Measurements from ENCODE around the gene LIMS1.

LIMS1 gene

DNA sequence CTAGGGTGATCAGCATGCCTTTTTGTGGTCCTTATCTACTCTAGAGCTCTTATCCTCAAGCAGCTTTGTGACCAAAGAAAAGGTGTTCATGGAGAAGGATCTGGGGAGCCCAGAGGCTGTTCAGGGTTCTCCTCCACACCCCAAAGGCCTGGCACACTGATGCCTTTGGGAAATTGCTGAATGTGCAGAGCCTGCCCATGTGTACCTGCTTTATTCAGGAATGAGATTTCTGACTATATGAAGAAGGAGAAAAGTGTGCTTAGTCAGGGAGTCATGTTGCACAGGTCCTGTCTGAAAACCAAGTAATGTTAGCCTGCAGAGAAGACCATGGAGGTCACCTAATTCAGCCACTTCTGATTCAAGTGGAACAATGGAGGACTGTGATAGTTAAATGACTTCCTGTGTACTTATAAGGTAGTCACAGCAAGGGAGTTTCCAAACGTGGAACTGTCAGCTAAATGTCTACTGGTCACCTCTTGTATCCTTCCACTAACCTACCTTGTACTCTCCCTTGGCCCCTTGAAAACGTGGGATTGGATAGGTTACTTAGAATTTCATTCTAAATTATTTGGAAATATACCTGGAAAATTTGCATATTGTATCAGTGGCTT is 81.3 kb downstream of the LIMS1 start:
- Histone ChIP-seq H3K9me3 (ENCODE audit: insufficient read depth, low read length) (no peaks in the 10 kb centered on the region), H3K27me3 (ENCODE audit: low read depth, low read length) (no peaks in the 10 kb centered on the region), H3K4me2 (ENCODE audit: low read length) (no peak overlapping the region), H3K36me3 (replicated peaks; ENCODE audit: low read depth, low read length) (no peaks in the 10 kb centered on the region), H3K9ac (ENCODE audit: low read length) (no peak overlapping the region), H4K20me1 (ENCODE audit: insufficient read depth, low read length) (peaks cover 70% of the 10 kb centered on the region), H3K4me3 (ENCODE audit: low read length) (no peak overlapping the region), H3K27ac (ENCODE audit: low read length) (no peak overlapping the region), H3K79me2 (ENCODE audit: low read length) (peaks cover 76% of the 10 kb centered on the region), H3K4me1 (ENCODE audit: low read length) (peaks cover 35% of the 10 kb centered on the region), H2AFZ (ENCODE audit: low read depth, low read length) (no peak overlapping the region)
- TF ChIP-seq, protein P1, sequence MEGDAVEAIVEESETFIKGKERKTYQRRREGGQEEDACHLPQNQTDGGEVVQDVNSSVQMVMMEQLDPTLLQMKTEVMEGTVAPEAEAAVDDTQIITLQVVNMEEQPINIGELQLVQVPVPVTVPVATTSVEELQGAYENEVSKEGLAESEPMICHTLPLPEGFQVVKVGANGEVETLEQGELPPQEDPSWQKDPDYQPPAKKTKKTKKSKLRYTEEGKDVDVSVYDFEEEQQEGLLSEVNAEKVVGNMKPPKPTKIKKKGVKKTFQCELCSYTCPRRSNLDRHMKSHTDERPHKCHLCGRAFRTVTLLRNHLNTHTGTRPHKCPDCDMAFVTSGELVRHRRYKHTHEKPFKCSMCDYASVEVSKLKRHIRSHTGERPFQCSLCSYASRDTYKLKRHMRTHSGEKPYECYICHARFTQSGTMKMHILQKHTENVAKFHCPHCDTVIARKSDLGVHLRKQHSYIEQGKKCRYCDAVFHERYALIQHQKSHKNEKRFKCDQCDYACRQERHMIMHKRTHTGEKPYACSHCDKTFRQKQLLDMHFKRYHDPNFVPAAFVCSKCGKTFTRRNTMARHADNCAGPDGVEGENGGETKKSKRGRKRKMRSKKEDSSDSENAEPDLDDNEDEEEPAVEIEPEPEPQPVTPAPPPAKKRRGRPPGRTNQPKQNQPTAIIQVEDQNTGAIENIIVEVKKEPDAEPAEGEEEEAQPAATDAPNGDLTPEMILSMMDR (IDR thresholded peaks at IDR 0.05; ENCODE audit: low read depth, low read length): no peak
- no peak for TF ChIP-seq EZH2phosphoT487 (IDR thresholded peaks at IDR 0.05; ENCODE audit: low read depth)

DNA sequence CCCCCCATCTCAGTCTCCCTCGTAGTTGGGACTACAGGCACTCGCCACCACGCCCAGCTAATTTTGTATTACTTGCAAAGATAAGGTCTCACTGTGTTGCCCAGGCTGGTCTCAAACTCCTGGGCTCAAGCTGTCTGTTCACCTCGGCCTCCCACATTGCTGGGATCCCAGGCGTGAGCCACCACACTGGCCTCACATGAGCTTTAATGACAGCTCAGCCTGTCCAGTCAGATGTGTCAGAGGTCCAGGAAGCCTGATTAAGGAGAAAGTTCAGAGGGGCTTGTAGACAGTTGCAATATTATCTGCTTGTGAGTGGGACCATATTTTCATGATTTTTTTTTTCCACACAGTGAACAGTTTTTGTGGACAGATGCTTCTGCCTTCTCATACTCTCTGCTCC is 82.0 kb downstream of the LIMS1 start:
- Histone ChIP-seq H3K4me3 (ENCODE audit: low read length) (no peak overlapping the region), H2AFZ (ENCODE audit: low read depth, low read length) (no peak overlapping the region), H3K4me2 (ENCODE audit: low read length) (no peak overlapping the region), H3K9me3 (ENCODE audit: insufficient read depth, low read length) (no peaks in the 10 kb centered on the region), H3K27me3 (ENCODE audit: low read depth, low read length) (no peaks in the 10 kb centered on the region), H4K20me1 (ENCODE audit: insufficient read depth, low read length) (peaks cover 72% of the 10 kb centered on the region), H3K9ac (ENCODE audit: low read length) (no peak overlapping the region), H3K36me3 (replicated peaks; ENCODE audit: low read depth, low read length) (no peaks in the 10 kb centered on the region), H3K79me2 (ENCODE audit: low read length) (peaks cover 77% of the 10 kb centered on the region), H3K27ac (ENCODE audit: low read length) (no peak overlapping the region), H3K4me1 (ENCODE audit: low read length) (peaks cover 35% of the 10 kb centered on the region)
- TF ChIP-seq EZH2phosphoT487 (IDR thresholded peaks at IDR 0.05; ENCODE audit: low read depth): no peak
- TF ChIP-seq, protein P1 (IDR thresholded peaks at IDR 0.05; ENCODE audit: low read depth, low read length): no peak

- Histone ChIP-seq H3K79me2 (ENCODE audit: low read length) (peaks cover 80% of the 10 kb centered on the region), H3K36me3 (replicated peaks; ENCODE audit: low read depth, low read length) (no peaks in the 10 kb centered on the region), H3K4me1 (ENCODE audit: low read length) (peaks cover 36% of the 10 kb centered on the region), H3K27ac (ENCODE audit: low read length) (no peak overlapping the region), H2AFZ (ENCODE audit: low read depth, low read length) (no peak overlapping the region), H3K9ac (ENCODE audit: low read length) (no peak overlapping the region), H3K4me3 (ENCODE audit: low read length) (no peak overlapping the region), H3K4me2 (ENCODE audit: low read length) (no peak overlapping the region), H3K27me3 (ENCODE audit: low read depth, low read length) (no peaks in the 10 kb centered on the region), H3K9me3 (ENCODE audit: insufficient read depth, low read length) (no peaks in the 10 kb centered on the region), H4K20me1 (ENCODE audit: insufficient read depth, low read length) (peaks cover 74% of the 10 kb centered on the region)
- TF ChIP-seq, protein P1 (IDR thresholded peaks at IDR 0.05; ENCODE audit: low read depth, low read length): no peak
- no peak for TF ChIP-seq EZH2phosphoT487 (IDR thresholded peaks at IDR 0.05; ENCODE audit: low read depth)
Measured at GRCh38 chr2:108616751-108617161, 82.5 kb downstream of the LIMS1 start.

- no peak overlapping the region for H3K27ac ChIP-seq (ENCODE audit: low read length)
- peaks cover 84% of the 10 kb centered on the region for H3K79me2 ChIP-seq (ENCODE audit: low read length)
- TF ChIP-seq, protein P1 (IDR thresholded peaks at IDR 0.05; ENCODE audit: low read depth, low read length): no peak
- no peak for TF ChIP-seq EZH2phosphoT487 (IDR thresholded peaks at IDR 0.05; ENCODE audit: low read depth)
- H3K27me3 ChIP-seq (ENCODE audit: low read depth, low read length): no peaks in the 10 kb centered on the region
- no peaks in the 10 kb centered on the region for H3K36me3 ChIP-seq (replicated peaks; ENCODE audit: low read depth, low read length)
- no peak overlapping the region for H3K9ac ChIP-seq (ENCODE audit: low read length)
- H3K9me3 ChIP-seq (ENCODE audit: insufficient read depth, low read length): no peaks in the 10 kb centered on the region
- no peak overlapping the region for H3K4me3 ChIP-seq (ENCODE audit: low read length)
- H3K4me1 ChIP-seq (ENCODE audit: low read length): peaks cover 35% of the 10 kb centered on the region
- H3K4me2 ChIP-seq (ENCODE audit: low read length): no peak overlapping the region
- no peak overlapping the region for H2AFZ ChIP-seq (ENCODE audit: low read depth, low read length)
- H4K20me1 ChIP-seq (ENCODE audit: insufficient read depth, low read length): peaks cover 78% of the 10 kb centered on the region
Measured at GRCh38 chr2:108617617-108618016, 83.3 kb downstream of the LIMS1 start.
